PC-9 (cell line): Measurements from ENCODE around the gene PLEKHA4. TPM values are rescaled to one million over a fixed set of nuclear protein-coding genes. Genes with fewer than 3 reads are reported as not detected.
A peak's percentile ranks its signal among the peaks of the same experiment; 100 is the strongest.
"Not testable (repeated sequence)": the region's sequence is repeated elsewhere in the genome, so short reads cannot be mapped to it uniquely, and the experiment has no call there.

Experiments used
- BruUV-seq: library from RNA; stranded (reverse); fragments of 400-500 nt; replicated peaks from 2 replicates; lab custom pipeline; 2021; lab: Mats Ljungman, UMichigan
- CTCF ChIA-PET: fragments of 300-600 bp; sonication (Branson Sonifier 250); formaldehyde crosslinking; loops from one replicate; lab custom pipeline; 2022; ENCODE audit warnings: antibody characterized with exemption; lab: Charles Lee
- POLR2A ChIA-PET: fragments of 300-600 bp; sonication (Branson Sonifier 250); formaldehyde crosslinking; loops from one replicate; lab custom pipeline; 2022; ENCODE audit warnings: antibody characterized with exemption; ENCODE audit not compliant: unreplicated experiment; lab: Charles Lee
- DNase-seq, 2 experiments: peaks; one replicate each; pipeline versions ENCODE4 v3.0.0 to v3.0.0-alpha.2; 2015 to 2022; ENCODE audit warnings: mixed read lengths in 1 of 2
- H2AFZ ChIP-seq: fragments of 200-600 bp; sonication (generic); 2 replicates; pipeline ENCODE4 v1.8.1; 2017; ENCODE audit warnings: antibody characterized with exemption
- H3F3A ChIP-seq: fragments of 200-600 bp; sonication (generic); 2 replicates; pipeline ENCODE4 v1.8.1; 2017; ENCODE audit warnings: antibody characterized with exemption, mild to moderate bottlenecking, low read depth; ENCODE audit not compliant: insufficient read depth
- H3K27ac ChIP-seq: fragments of 200-600 bp; sonication (generic); 2 replicates; pipeline ENCODE4 v1.6.1; 2016; ENCODE audit warnings: mixed run types
- H3K27me3 ChIP-seq: fragments of 200-600 bp; sonication (generic); 2 replicates; pipeline ENCODE4 v1.6.1; 2016; ENCODE audit warnings: low read depth, mixed run types; ENCODE audit not compliant: insufficient read depth
- H3K36me3 ChIP-seq: fragments of 200-600 bp; sonication (generic); 2 replicates; pipeline ENCODE4 v1.6.1; 2016; ENCODE audit warnings: low read depth, mixed run types
- H3K4me1 ChIP-seq: fragments of 200-600 bp; sonication (generic); replicated peaks from 2 replicates; pipeline ENCODE4 v1.6.1; 2016; ENCODE audit warnings: mixed run types; ENCODE audit not compliant: insufficient read depth
- H3K4me2 ChIP-seq: fragments of 200-600 bp; sonication (generic); 2 replicates; pipeline ENCODE4 v1.6.1; 2017; ENCODE audit warnings: mixed run types
- H3K4me3 ChIP-seq: fragments of 200-600 bp; sonication (generic); 2 replicates; pipeline ENCODE4 v1.6.1; 2016; ENCODE audit warnings: mixed run types
- H3K79me2 ChIP-seq: fragments of 200-600 bp; sonication (generic); 2 replicates; pipeline ENCODE4 v1.6.1; 2017; ENCODE audit warnings: low read depth, mixed run types
- H3K9me2 ChIP-seq: fragments of 200-600 bp; sonication (generic); 2 replicates; pipeline ENCODE4 v1.8.1; 2017; ENCODE audit warnings: mild to moderate bottlenecking; ENCODE audit not compliant: insufficient read depth
- H3K9me3 ChIP-seq: fragments of 200-600 bp; sonication (generic); 2 replicates; pipeline ENCODE4 v1.8.1; 2016; ENCODE audit warnings: low read depth; ENCODE audit not compliant: insufficient read depth
- H4K20me1 ChIP-seq: fragments of 200-600 bp; sonication (generic); 2 replicates; pipeline ENCODE4 v1.8.1; 2017; ENCODE audit not compliant: insufficient read depth
- CTCF ChIP-seq: fragments of 200-600 bp; sonication (generic); conservative IDR thresholded peaks from 2 replicates; pipeline ENCODE4 v1.6.1; 2017; ENCODE audit warnings: mixed run types, antibody characterized with exemption, mild to moderate bottlenecking, moderate library complexity
- EZH2 ChIP-seq: fragments of 200-600 bp; sonication (generic); IDR thresholded peaks from 2 replicates; pipeline ENCODE4 v1.8.0; 2017; ENCODE audit warnings: antibody characterized with exemption, low read depth
- intact Hi-C: fragments of 100-400 bp; cut with micrococcal nuclease; formaldehyde crosslinking; loops from one replicate; pipeline ENCODE4 v1.10.0; 2022; ENCODE audit not compliant: unreplicated experiment
- total RNA-seq: library from RNA; stranded (reverse); gene quantifications from 2 replicates; pipeline ENCODE4 v1.2.3, GENCODE V29; 2021

The PLEKHA4 gene
- total RNA-seq, 1 experiment from 2014 or later = 0.79 TPM

GRCh38 chr19:48872884-48873475 is 4.6 kb upstream of the PLEKHA4 start:
- DNase-seq = peak; percentile 85 to 92
- H3K36me3 ChIP-seq = peaks cover 27% of the 10 kb centered on the region
- ChIA-PET POLR2A (interaction anchor here (1.1 kb wide), 1 partner anchor 121 kb away, joined by 6 read pairs; no protein-coding TSS in a partner anchor), CTCF (interaction anchor here (0.5 kb wide), 1 partner anchor 332 kb away, joined by 5 read pairs; no protein-coding TSS in a partner anchor)
- H3K79me2 ChIP-seq = peaks cover 44% of the 10 kb centered on the region
- TF ChIP-seq EZH2 (no peak), CTCF (no peak)
- no peak overlapping the region for H2AFZ ChIP-seq
- peaks cover 22% of the 10 kb centered on the region for H3K4me1 ChIP-seq
- H3K9me2 ChIP-seq = no peaks in the 10 kb centered on the region
- peak overlapping the region; percentile 100 for H3K4me2 ChIP-seq
- H3K27ac ChIP-seq = peak overlapping the region; percentile 97
- intact Hi-C loops = loop anchor here (2.0 to 5.0 kb wide), 3 partner anchors 36 to 769 kb away; partner anchors contain the start of genes BCAT2, HSD17B14, RRAS and SCAF1
- peak overlapping the region; percentile 93 for H3K4me3 ChIP-seq
- H3K27me3 ChIP-seq = no peaks in the 10 kb centered on the region
- no TSS peak for BruUV-seq
- H3K9me3 ChIP-seq = no peaks in the 10 kb centered on the region
- peaks cover 44% of the 10 kb centered on the region for H3F3A ChIP-seq
- peaks cover 40% of the 10 kb centered on the region for H4K20me1 ChIP-seq

- Histone ChIP-seq H3K36me3 (peaks cover 27% of the 10 kb centered on the region), H3F3A (peaks cover 39% of the 10 kb centered on the region), H3K27me3 (peaks cover 2% of the 10 kb centered on the region; the same call in 1 of the 2 replicates), H3K4me1 (peaks cover 22% of the 10 kb centered on the region), H3K9me2 (no peaks in the 10 kb centered on the region), H4K20me1 (peaks cover 34% of the 10 kb centered on the region), H3K79me2 (peaks cover 44% of the 10 kb centered on the region), H3K4me2 (peak within 1 kb of the TSS; percentile 100), H3K27ac (peak within 1 kb of the TSS; percentile 97), H3K9me3 (no peaks in the 10 kb centered on the region), H2AFZ (no peak within 1 kb of the TSS), H3K4me3 (peak within 1 kb of the TSS; percentile 93)
- TF ChIP-seq CTCF = peak; percentile 39; the same call in 1 of the 2 replicates
- no peak for TF ChIP-seq EZH2
- ChIA-PET CTCF (interaction anchor here (0.5 kb wide), 1 partner anchor 331 kb away, joined by 5 read pairs; no protein-coding TSS in a partner anchor), POLR2A (interaction anchor here (0.6 to 1.1 kb wide), 7 partner anchors 9 to 343 kb away, joined by 3 to 6 read pairs (median 4); partner anchors contain the start of genes DHDH and NUCB1)
- intact Hi-C loops = loop anchor here (2.0 to 5.0 kb wide), 3 partner anchors 35 to 770 kb away; partner anchors contain the start of genes BCAT2, HSD17B14, RRAS and SCAF1
- DNase-seq = peak; percentile 95 to 98
- BruUV-seq = TSS peak; percentile 69
Observed at GRCh38 chr19:48872182-48872883, 3.9 kb upstream of the PLEKHA4 start, which contains the start of gene PPP1R15A. TSS of gene PPP1R15A (plus strand) at chr19:48872421. CDS start at chr19:48873234, 813 bp downstream.

- intact Hi-C loops = loop anchor here (2.0 to 5.0 kb wide), 3 partner anchors 34 to 771 kb away; partner anchors contain the start of genes BCAT2, HSD17B14, RRAS and SCAF1
- not testable (repeated sequence) for BruUV-seq, H3K9me2 ChIP-seq, DNase-seq, H3K9me3 ChIP-seq, H3K27ac ChIP-seq, H2AFZ ChIP-seq, H3K4me3 ChIP-seq, H3K27me3 ChIP-seq
- Histone ChIP-seq H4K20me1 (peaks cover 30% of the 10 kb centered on the region), H3K4me1 (peaks cover 22% of the 10 kb centered on the region), H3K4me2 (peak overlapping the region; percentile 100), H3K79me2 (peaks cover 40% of the 10 kb centered on the region), H3K36me3 (peaks cover 27% of the 10 kb centered on the region), H3F3A (peaks cover 39% of the 10 kb centered on the region)
- CTCF ChIA-PET = interaction anchor here (0.7 kb wide), 1 partner anchor 9 kb away, joined by 15 read pairs; no protein-coding TSS in a partner anchor
- POLR2A ChIA-PET = interaction anchor here (0.6 to 0.9 kb wide), 6 partner anchors 10 to 344 kb away, joined by 3 to 4 read pairs (median 4); partner anchors contain the start of genes DHDH and NUCB1
Observed at GRCh38 chr19:48871471-48872181, 3.2 kb upstream of the PLEKHA4 start.
